Osteoblast (primary cell): Measurements from ENCODE around the gene RBBP8NL. TPM values are rescaled to one million over a fixed set of nuclear protein-coding genes. Genes with fewer than 3 reads are reported as not detected.
"Not testable (repeated sequence)": the region's sequence is repeated elsewhere in the genome, so short reads cannot be mapped to it uniquely, and the experiment has no call there.

Source experiments
- DNase-seq: peaks from one replicate; pipeline ENCODE4 v3.0.0; 2011; ENCODE audit warnings: low spot score, mixed read lengths; ENCODE audit not compliant: insufficient read length; ENCODE audit errors: missing footprints
- H2AFZ ChIP-seq: 2 replicates; pipeline ENCODE4 v1.6.0; 2011; ENCODE audit warnings: mild to moderate bottlenecking, low read length
- H3K27ac ChIP-seq: 2 replicates; pipeline ENCODE4 v1.5.1; 2011; ENCODE audit warnings: mild to moderate bottlenecking, low read depth, low read length, moderate library complexity
- H3K27me3 ChIP-seq: 2 replicates; pipeline ENCODE4 v1.6.0; 2012; ENCODE audit warnings: mild to moderate bottlenecking, control low read depth, inconsistent platforms, low read length, moderate library complexity; ENCODE audit not compliant: insufficient read depth
- H3K36me3 ChIP-seq: 2 replicates; pipeline ENCODE4 v1.5.1; 2011; ENCODE audit warnings: mild to moderate bottlenecking, low read length, control low read depth, moderate library complexity; ENCODE audit not compliant: insufficient read depth
- H3K4me1 ChIP-seq: 2 replicates; pipeline ENCODE4 v1.5.1; 2011; ENCODE audit warnings: mild to moderate bottlenecking, low read length, control low read depth, moderate library complexity; ENCODE audit not compliant: insufficient read depth
- H3K4me2 ChIP-seq: 2 replicates; pipeline ENCODE4 v1.6.0; 2011; ENCODE audit warnings: mild to moderate bottlenecking, low read length; ENCODE audit not compliant: insufficient read depth
- H3K4me3 ChIP-seq: fragments of 200-600 bp; sonication (generic); 3 replicates; pipeline ENCODE4 v1.5.1; 2012; ENCODE audit warnings: mild to moderate bottlenecking, low read length, inconsistent platforms; ENCODE audit not compliant: insufficient read depth
- H3K79me2 ChIP-seq: 2 replicates; pipeline ENCODE4 v1.6.0; 2012; ENCODE audit warnings: mild to moderate bottlenecking, low read length, control low read depth, inconsistent platforms; ENCODE audit not compliant: insufficient read depth
- H3K9me3 ChIP-seq: 2 replicates; pipeline ENCODE4 v1.5.1; 2011; ENCODE audit warnings: low read depth, low read length, control low read depth
- H4K20me1 ChIP-seq: 2 replicates; pipeline ENCODE4 v1.6.0; 2012; ENCODE audit warnings: mild to moderate bottlenecking, low read length, control low read depth; ENCODE audit not compliant: insufficient read depth
- CTCF ChIP-seq: IDR thresholded peaks from 2 replicates; pipeline ENCODE4 v1.5.1; 2011; ENCODE audit warnings: mild to moderate bottlenecking, low read depth, low read length, moderate library complexity; ENCODE audit errors: extremely low read depth
- total RNA-seq: library from RNA; depleted of rRNA; stranded (reverse); fragments of >200 nt; gene quantifications from 2 replicates; pipeline ENCODE4 v1.2.3, GENCODE V29; 2012

The RBBP8NL gene
- total RNA-seq, 1 donor = not detected

- Histone ChIP-seq H2AFZ (no peak overlapping the region), H3K9me3 (no peaks in the 10 kb centered on the region), H3K4me2 (no peak overlapping the region), H3K27ac (no peak overlapping the region), H3K4me1 (no peaks in the 10 kb centered on the region), H3K4me3 (no peak overlapping the region), H3K79me2 (no peaks in the 10 kb centered on the region), H3K36me3 (no peaks in the 10 kb centered on the region), H3K27me3 (peaks cover 27% of the 10 kb centered on the region), H4K20me1 (no peaks in the 10 kb centered on the region)
- DNase-seq = no peak
- TF ChIP-seq CTCF = no peak
These were observed 2.3 kb upstream of the RBBP8NL start for GRCh38 chr20:62429455-62430310.

- Histone ChIP-seq H2AFZ (no peak overlapping the region), H4K20me1 (no peaks in the 10 kb centered on the region), H3K9me3 (no peaks in the 10 kb centered on the region), H3K4me1 (no peaks in the 10 kb centered on the region), H3K79me2 (no peaks in the 10 kb centered on the region), H3K4me3 (no peak overlapping the region), H3K36me3 (no peaks in the 10 kb centered on the region), H3K4me2 (no peak overlapping the region), H3K27ac (no peak overlapping the region), H3K27me3 (peaks cover 17% of the 10 kb centered on the region)
- DNase-seq = no peak
- TF ChIP-seq CTCF = no peak
These were observed 1.3 kb upstream of the RBBP8NL start for GRCh38 chr20:62428396-62429295.

GRCh38 chr20:62428002-62428372 is 648 bp upstream of the RBBP8NL start:
- Histone ChIP-seq H3K4me1 (no peaks in the 10 kb centered on the region), H3K4me2 (no peak overlapping the region), H3K27me3 (peaks cover 10% of the 10 kb centered on the region), H3K79me2 (no peaks in the 10 kb centered on the region), H3K27ac (no peak overlapping the region), H4K20me1 (no peaks in the 10 kb centered on the region), H3K4me3 (no peak overlapping the region), H3K9me3 (no peaks in the 10 kb centered on the region), H2AFZ (no peak overlapping the region), H3K36me3 (no peaks in the 10 kb centered on the region)
- DNase-seq = no peak
- TF ChIP-seq CTCF = no peak

GRCh38 chr20:62426699-62427131 is 624 bp downstream of the RBBP8NL start:
- Histone ChIP-seq H3K4me3 (no peak overlapping the region), H3K36me3 (no peaks in the 10 kb centered on the region), H2AFZ (no peak overlapping the region), H3K9me3 (no peaks in the 10 kb centered on the region), H3K4me2 (no peak overlapping the region), H3K79me2 (no peaks in the 10 kb centered on the region), H3K27ac (no peak overlapping the region), H4K20me1 (no peaks in the 10 kb centered on the region), H3K4me1 (no peaks in the 10 kb centered on the region), H3K27me3 (peaks cover 4% of the 10 kb centered on the region)
- no peak for DNase-seq
- no peak for TF ChIP-seq CTCF

GRCh38 chr20:62426059-62426348 is 1.3 kb downstream of the RBBP8NL start:
- DNase-seq, H3K4me2 ChIP-seq, H3K4me1 ChIP-seq, H3K27me3 ChIP-seq, H3K9me3 ChIP-seq, H4K20me1 ChIP-seq, H2AFZ ChIP-seq, H3K79me2 ChIP-seq, H3K36me3 ChIP-seq, H3K27ac ChIP-seq, H3K4me3 ChIP-seq: not testable (repeated sequence)
